Activated naive CD4-positive, alpha-beta T cell treated with anti-CD3 and anti-CD28 coated beads, Interleukin-2, amount 10 ng/mL, durations not matched to agents 7 days and 5 days (primary cell): ENCODE measurements around the gene ELMO1.

Source experiments
- CTCF ChIA-PET: fragments of 350-600 bp; sonication (Branson Sonifier 250); formaldehyde crosslinking; loops from one replicate; lab custom pipeline; 2021; ENCODE audit warnings: antibody characterized with exemption; lab: Charles Lee
- DNase-seq: peaks from one replicate; pipeline ENCODE4 v3.0.0-alpha.2; 2020
- H3K27ac Mint-ChIP-seq: one replicate; pipeline ENCODE4 v1.8.0; 2021; ENCODE audit warnings: mild to moderate bottlenecking, moderate library complexity, mixed read lengths
- H3K27me3 Mint-ChIP-seq: one replicate; pipeline ENCODE4 v1.8.0; 2021; ENCODE audit warnings: mild to moderate bottlenecking, mixed read lengths
- H3K36me3 Mint-ChIP-seq: one replicate; pipeline ENCODE4 v1.8.0; 2021; ENCODE audit warnings: mixed read lengths
- H3K4me1 Mint-ChIP-seq: one replicate; pipeline ENCODE4 v1.8.0; 2021; ENCODE audit warnings: mixed read lengths
- H3K4me3 Mint-ChIP-seq: one replicate; pipeline ENCODE4 v1.8.0; 2021; ENCODE audit warnings: mild to moderate bottlenecking, moderate library complexity, mixed read lengths
- H3K9me3 Mint-ChIP-seq: one replicate; pipeline ENCODE4 v1.8.0; 2021; ENCODE audit warnings: mixed read lengths

Gene ELMO1

DNA sequence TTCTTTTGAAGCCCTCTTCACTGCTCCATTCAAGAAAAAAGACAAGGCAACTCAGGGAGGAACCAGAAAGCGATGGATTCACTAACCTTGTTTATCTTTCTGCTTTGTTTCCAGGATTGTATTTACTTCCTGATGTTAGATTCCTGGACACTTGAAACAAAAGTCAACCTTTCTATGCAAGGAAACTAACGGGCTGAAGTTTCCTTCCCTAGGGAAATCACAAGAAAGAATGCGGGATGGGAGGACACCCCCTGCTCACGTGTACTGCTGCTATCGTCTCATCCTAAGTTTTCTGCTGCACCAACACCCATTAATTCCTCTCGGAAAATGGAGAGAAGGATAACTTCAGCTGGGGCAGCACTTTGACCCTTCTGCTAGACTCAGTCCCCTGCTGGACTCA lies 50.3 kb downstream of the ELMO1 start:
- CTCF ChIA-PET = no interaction called here

DNA sequence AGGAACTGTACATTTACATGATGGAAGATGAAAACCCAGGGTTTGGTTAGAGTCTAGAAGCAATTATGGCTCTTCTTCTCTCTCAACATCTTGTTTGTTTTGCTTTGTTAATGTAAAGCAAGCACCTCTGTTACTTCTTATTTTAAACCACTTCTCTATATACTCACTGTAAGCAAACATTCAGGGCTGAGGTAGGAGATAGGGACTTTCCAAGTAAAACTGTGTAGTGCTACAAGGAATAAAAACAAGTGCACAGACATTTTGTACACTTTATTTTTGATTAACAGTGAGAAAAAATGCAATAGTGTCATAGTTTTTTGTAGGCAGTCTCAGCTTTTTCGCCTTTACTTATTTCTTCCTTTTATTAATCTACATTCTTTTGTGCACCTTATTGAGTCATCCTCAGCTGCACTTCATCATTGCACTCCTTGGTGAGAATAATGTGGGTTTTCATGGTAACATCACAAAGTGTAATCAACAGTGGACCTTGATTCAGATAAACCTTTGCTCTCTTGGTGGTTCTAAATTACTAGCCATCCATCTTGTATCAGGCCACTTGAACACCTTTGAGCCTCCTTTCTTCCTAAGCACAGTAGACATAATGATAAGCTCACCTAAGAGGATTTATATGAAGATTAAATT lies 52.9 kb downstream of the ELMO1 start:
- Mint-ChIP-seq H3K27ac (no peak overlapping the region), H3K4me3 (no peak overlapping the region), H3K4me1 (peaks cover 33% of the 10 kb centered on the region), H3K27me3 (no peaks in the 10 kb centered on the region), H3K9me3 (peaks cover 2% of the 10 kb centered on the region), H3K36me3 (peaks cover 7% of the 10 kb centered on the region)
- CTCF ChIA-PET = interaction anchor here (1.0 kb wide), 1 partner anchor 42 kb away, joined by 3 read pairs; no protein-coding TSS in a partner anchor
- no peak for DNase-seq

More for the DNA sequence above, 50.3 kb downstream of the ELMO1 start:
- no peaks in the 10 kb centered on the region for H3K27me3 Mint-ChIP-seq
- H3K4me1 Mint-ChIP-seq = peaks cover 16% of the 10 kb centered on the region
- DNase-seq = no peak
- no peak overlapping the region for H3K27ac Mint-ChIP-seq
- no peak overlapping the region for H3K4me3 Mint-ChIP-seq
- H3K9me3 Mint-ChIP-seq = peaks cover 22% of the 10 kb centered on the region
- H3K36me3 Mint-ChIP-seq = peaks cover 26% of the 10 kb centered on the region

DNA sequence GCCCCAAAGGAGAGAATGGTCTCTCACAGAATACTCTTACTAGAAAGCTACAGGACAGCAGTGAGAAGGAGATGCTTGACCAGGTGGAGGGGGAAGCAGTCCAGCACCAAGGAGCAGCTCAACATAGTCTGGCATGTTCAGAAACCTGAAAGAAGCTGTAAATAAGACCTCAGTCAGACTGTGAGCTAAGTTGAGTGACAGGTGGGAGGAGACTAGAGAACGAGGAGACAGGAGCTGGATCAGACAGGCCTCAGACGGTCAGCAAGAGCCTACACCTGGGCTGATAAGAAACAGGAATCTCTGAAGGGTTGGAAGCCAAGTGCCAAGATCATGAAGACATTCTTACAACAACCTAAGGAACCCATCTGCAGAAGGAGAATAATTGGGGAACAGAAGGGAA lies 54.5 kb downstream of the ELMO1 start:
- H3K36me3 Mint-ChIP-seq = peaks cover 4% of the 10 kb centered on the region
- H3K4me3 Mint-ChIP-seq = no peak overlapping the region
- peaks cover 32% of the 10 kb centered on the region for H3K4me1 Mint-ChIP-seq
- no peak for DNase-seq
- H3K27me3 Mint-ChIP-seq = no peaks in the 10 kb centered on the region
- H3K9me3 Mint-ChIP-seq = no peaks in the 10 kb centered on the region
- CTCF ChIA-PET = interaction anchor here (1.3 to 1.5 kb wide), 2 partner anchors 9 to 41 kb away, joined by 3 to 4 read pairs; no protein-coding TSS in a partner anchor
- H3K27ac Mint-ChIP-seq = no peak overlapping the region

DNA sequence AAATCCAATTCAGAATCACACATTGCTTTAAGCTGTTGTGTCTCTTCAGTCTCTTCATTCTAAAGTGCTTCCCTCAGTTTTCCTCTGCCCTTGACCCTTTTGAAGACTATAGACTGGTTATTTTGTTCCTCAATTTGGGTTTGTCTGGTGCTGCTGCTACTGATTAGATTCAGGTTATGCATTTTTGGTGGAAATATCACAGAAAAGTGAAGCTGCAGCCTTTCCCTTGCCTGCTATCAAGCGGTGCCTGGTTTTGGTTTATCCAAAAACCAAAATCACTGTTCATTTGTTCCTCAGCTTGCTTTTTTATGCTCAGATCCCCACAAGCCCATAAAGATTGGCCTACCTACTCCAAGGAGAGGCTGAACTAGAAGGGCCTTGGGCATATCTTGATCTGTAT lies 55.2 kb downstream of the ELMO1 start:
- Mint-ChIP-seq H3K27ac (no peak overlapping the region), H3K27me3 (no peaks in the 10 kb centered on the region), H3K4me1 (peaks cover 35% of the 10 kb centered on the region), H3K4me3 (no peak overlapping the region), H3K36me3 (peaks cover 4% of the 10 kb centered on the region), H3K9me3 (no peaks in the 10 kb centered on the region)
- CTCF ChIA-PET = interaction anchor here (1.3 to 1.5 kb wide), 2 partner anchors 9 to 40 kb away, joined by 3 to 4 read pairs; no protein-coding TSS in a partner anchor
- DNase-seq = no peak

DNA sequence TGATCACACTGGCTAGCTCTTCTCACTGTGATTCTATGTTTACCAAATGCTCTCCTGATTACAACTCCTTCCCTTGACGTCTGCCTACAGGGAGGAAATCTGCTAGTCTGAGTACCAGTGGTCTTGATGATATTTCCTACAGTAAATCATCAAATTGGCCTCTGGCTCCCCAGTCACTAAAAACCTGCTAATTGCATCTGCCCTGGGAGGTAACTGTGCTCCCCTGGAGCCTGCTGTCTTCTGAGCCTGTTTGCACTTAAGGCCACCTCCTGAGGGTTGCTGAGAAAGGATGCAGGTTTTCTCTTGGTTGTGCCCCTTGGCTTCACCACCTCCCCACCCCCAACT lies 56.0 kb downstream of the ELMO1 start:
- Mint-ChIP-seq H3K9me3 (no peaks in the 10 kb centered on the region), H3K36me3 (peaks cover 6% of the 10 kb centered on the region), H3K27me3 (no peaks in the 10 kb centered on the region), H3K4me3 (no peak overlapping the region), H3K27ac (no peak overlapping the region), H3K4me1 (peaks cover 35% of the 10 kb centered on the region)
- CTCF ChIA-PET = interaction anchor here (1.5 kb wide), 1 partner anchor 39 kb away, joined by 3 read pairs; no protein-coding TSS in a partner anchor
- no peak for DNase-seq

DNA sequence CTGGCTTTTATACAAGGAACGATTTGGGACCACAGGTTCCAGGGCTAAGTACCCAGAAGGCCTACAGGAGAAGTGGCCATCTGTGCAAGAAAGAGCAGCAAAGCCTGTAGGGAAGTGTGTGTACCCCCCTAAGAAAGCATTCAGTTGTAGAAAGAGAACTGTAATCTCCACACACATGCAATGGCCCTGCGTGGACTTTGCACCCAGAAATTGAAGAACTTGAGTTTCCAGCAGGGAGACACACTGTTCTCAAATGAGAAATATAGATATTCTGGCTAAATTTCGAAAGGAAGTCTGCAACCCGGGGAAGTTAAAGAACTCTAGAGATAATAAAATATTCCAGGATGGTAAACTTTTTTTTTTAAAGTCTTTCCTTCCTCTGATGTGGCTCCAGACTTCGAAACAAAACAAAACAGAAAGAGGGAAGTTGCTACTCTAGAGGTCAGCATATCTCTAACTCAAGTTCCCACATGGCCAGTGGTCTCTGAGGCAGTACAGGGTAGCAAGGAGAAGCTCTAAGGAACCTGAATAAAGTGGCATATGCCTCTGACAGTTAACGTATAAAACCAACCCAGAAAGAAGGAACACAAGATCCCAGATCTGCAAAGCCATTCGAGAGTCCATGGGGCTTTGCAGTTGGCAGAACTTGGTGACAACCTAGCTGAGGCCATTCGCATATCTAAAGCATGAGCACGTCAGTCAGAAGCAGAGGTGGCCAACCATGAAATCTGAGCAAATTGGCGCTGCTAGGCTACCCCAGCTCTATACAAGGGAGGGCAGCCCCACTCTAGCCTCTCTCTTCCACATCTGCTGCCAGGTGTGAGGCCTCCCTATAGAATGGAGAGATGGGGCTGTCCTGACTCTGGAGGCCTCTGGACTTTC lies 56.6 kb downstream of the ELMO1 start:
- Mint-ChIP-seq H3K9me3 (no peaks in the 10 kb centered on the region), H3K4me3 (no peak overlapping the region), H3K4me1 (peaks cover 35% of the 10 kb centered on the region), H3K27ac (peak overlapping the region; percentile 4), H3K27me3 (no peaks in the 10 kb centered on the region), H3K36me3 (peaks cover 6% of the 10 kb centered on the region)
- DNase-seq = no peak
- CTCF ChIA-PET = no interaction called here

DNA sequence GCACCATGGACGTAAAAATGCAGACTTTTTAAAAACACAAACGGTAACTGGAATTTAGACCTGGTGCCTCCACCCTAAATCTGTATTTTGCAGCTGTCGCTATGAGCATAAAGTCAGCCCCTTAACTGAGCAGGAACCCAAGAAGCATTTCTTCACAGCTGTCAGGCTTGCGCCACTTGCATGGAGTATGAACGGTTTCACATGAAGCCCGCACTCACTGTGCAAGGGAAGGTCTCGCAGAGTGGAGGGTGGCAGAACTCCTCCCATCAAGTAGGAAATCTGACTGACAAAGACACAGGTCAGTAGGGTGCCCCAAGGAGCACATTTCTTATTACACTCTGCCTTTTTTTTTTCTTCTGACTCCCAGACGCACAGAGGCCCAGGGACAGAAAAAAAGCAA lies 58.5 kb downstream of the ELMO1 start:
- Mint-ChIP-seq H3K4me3 (no peak overlapping the region), H3K27ac (no peak overlapping the region), H3K36me3 (peaks cover 6% of the 10 kb centered on the region), H3K4me1 (peaks cover 28% of the 10 kb centered on the region), H3K9me3 (no peaks in the 10 kb centered on the region), H3K27me3 (no peaks in the 10 kb centered on the region)
- DNase-seq = no peak
- CTCF ChIA-PET = no interaction called here

DNA sequence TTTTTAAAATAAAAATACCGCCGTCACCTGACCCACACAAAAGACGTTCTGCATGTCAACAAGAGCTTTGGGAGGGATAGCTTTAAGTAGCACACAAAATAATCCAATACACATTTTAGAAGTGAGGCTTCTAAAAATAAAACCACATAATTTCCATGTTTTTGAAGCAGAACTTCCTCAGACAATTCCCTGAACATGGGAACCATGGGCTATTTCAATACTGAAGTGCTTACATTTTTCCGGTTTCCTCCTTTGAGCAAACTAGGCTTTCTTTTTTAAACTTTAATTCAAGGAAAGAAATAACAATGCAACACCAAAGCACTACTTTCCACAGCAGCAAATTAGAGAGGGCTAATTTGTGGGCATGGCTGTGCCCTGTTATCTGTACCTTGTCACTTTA lies 59.9 kb downstream of the ELMO1 start:
- no peaks in the 10 kb centered on the region for H3K9me3 Mint-ChIP-seq
- H3K4me3 Mint-ChIP-seq = no peak overlapping the region
- no peaks in the 10 kb centered on the region for H3K27me3 Mint-ChIP-seq
- H3K4me1 Mint-ChIP-seq = peaks cover 30% of the 10 kb centered on the region
- H3K27ac Mint-ChIP-seq = no peak overlapping the region
- DNase-seq = no peak
- H3K36me3 Mint-ChIP-seq = peaks cover 6% of the 10 kb centered on the region
- CTCF ChIA-PET = no interaction called here

DNA sequence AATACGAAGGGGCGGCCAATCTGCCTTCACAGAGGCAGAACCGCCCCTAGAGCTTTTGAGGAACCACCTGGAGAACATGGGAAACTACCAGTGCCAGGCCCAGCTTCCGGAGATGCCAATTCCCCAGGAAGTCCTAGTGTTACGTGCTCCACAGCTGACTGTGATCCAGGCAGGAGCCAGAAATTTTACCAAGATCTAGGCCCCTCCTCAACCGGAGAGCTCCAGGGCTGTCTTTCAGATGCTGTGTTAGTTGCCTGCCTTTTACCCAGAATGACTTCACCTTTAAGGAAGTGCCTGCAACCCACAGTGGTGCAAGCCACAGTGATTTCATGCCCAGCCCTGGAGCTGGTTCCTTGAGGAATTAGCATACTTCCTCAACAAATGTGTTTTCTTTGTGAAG lies 62.9 kb downstream of the ELMO1 start:
- Mint-ChIP-seq H3K9me3 (no peaks in the 10 kb centered on the region), H3K27ac (no peak overlapping the region), H3K36me3 (peaks cover 4% of the 10 kb centered on the region), H3K27me3 (no peaks in the 10 kb centered on the region), H3K4me3 (no peak overlapping the region), H3K4me1 (peaks cover 13% of the 10 kb centered on the region)
- CTCF ChIA-PET = interaction anchor here (0.5 to 1.5 kb wide), 4 partner anchors 12 to 186 kb away, joined by 3 to 4 read pairs (median 4); no protein-coding TSS in a partner anchor
- no peak for DNase-seq

DNA sequence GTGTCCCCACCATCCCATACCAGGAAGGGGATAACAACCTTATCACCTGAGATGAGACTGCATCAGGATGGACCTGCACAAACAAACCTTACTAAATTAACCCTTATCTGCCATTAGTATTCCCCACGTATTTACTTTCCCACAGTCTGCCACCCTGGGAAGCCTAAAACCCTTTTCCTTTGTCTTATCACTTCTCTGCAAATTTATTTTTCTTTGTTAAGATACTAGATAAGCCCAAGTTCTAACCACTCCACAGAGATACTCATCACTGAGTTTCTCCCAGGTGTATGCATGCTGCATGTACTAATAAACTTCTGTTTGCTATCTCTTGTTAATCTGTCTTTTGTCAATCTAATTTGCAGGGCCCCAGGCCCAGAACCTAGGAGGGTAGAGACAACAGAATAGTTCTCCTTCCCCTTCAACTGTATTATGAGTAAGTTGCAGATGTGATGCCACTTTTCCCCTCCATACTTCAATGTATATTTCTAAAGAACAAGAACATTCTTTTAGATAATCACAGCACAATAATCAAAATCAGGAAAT lies 66.0 kb downstream of the ELMO1 start:
- Mint-ChIP-seq H3K27ac (no peak overlapping the region), H3K4me3 (no peak overlapping the region), H3K9me3 (peaks cover 11% of the 10 kb centered on the region), H3K4me1 (peaks cover 10% of the 10 kb centered on the region), H3K36me3 (peaks cover 18% of the 10 kb centered on the region), H3K27me3 (no peaks in the 10 kb centered on the region)
- CTCF ChIA-PET = no interaction called here
- DNase-seq = no peak

DNA sequence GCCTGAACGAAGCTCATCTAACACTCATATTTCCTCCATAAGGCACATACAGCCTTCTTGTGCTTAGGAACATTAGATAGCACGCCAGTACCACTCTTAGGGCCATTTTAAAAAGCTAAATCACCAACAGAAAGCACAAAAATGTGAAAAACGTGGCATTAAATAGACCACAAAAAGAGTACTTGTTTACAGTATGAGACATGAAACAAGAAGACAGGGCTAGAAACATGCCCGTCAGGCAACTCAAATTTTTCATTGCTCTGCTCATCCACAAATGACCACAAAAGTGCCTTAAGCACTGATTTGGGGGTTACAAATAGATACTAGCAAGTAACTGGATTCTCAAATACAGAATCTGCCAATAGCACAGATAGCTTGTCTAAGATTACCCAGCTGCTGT lies 67.8 kb downstream of the ELMO1 start:
- DNase-seq = no peak
- H3K27me3 Mint-ChIP-seq = no peaks in the 10 kb centered on the region
- H3K27ac Mint-ChIP-seq = no peak overlapping the region
- peaks cover 27% of the 10 kb centered on the region for H3K9me3 Mint-ChIP-seq
- H3K4me1 Mint-ChIP-seq = peaks cover 9% of the 10 kb centered on the region
- peaks cover 31% of the 10 kb centered on the region for H3K36me3 Mint-ChIP-seq
- CTCF ChIA-PET = no interaction called here
- H3K4me3 Mint-ChIP-seq = no peak overlapping the region

DNA sequence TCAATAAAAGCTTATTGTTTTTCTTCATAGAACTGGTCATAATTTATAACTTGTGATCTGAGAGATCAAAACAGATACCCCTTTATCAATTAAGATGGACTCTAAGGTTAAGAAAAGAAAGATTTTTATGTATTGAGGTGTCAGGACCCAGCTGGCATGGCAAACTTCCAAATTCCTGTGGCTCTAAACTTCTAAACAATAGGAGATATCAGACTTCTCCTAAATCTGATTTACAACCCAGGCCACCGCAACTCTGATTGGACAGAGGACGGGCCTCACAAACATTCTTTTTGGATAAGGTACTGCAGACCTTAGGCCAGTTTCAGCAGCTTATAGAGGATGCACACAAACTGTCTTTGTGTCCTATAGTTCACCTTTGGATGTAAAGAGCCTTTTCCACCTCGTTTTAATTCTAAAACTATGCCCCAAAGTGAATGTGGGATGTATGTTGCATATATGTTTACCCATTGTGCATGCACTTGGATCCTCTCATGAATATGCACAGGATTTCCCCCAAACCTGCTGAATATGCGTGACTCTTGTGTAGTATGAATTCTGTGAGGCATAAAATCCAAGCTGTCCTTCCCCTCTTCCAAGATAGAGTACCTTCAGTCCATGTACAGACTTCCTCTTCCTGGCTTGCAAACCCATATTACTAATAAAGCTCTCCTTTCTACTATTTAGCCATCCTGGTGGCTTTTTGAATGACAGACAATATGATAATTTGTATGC lies 69.0 kb downstream of the ELMO1 start:
- Mint-ChIP-seq H3K36me3 (peaks cover 35% of the 10 kb centered on the region), H3K27me3 (no peaks in the 10 kb centered on the region), H3K4me3 (no peak overlapping the region), H3K27ac (no peak overlapping the region), H3K4me1 (peaks cover 7% of the 10 kb centered on the region), H3K9me3 (peaks cover 30% of the 10 kb centered on the region)
- CTCF ChIA-PET = no interaction called here
- no peak for DNase-seq

DNA sequence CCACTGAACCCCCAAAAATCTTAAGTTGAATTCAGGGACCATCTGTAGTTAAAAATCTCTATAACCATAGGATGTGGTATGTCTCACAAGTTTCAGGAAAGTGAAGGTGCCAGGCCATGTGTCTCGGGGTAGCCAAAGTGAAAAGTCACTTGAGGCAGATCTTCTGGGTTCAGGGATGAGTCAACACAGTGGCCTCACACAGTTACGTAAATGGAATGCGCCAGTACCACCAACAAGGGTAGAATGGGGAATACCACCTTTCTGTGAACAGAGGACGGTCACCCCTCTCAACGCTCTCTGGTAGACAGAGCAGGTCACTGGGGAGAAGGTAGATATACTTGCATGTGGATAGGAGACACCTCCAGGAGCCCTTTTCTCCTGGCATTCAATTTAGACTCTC lies 71.4 kb downstream of the ELMO1 start:
- peak overlapping the region; percentile 7 for H3K27ac Mint-ChIP-seq
- peaks cover 41% of the 10 kb centered on the region for H3K36me3 Mint-ChIP-seq
- no peak overlapping the region for H3K4me3 Mint-ChIP-seq
- no peaks in the 10 kb centered on the region for H3K27me3 Mint-ChIP-seq
- CTCF ChIA-PET = no interaction called here
- H3K4me1 Mint-ChIP-seq = peaks cover 7% of the 10 kb centered on the region
- H3K9me3 Mint-ChIP-seq = peaks cover 30% of the 10 kb centered on the region
- no peak for DNase-seq

DNA sequence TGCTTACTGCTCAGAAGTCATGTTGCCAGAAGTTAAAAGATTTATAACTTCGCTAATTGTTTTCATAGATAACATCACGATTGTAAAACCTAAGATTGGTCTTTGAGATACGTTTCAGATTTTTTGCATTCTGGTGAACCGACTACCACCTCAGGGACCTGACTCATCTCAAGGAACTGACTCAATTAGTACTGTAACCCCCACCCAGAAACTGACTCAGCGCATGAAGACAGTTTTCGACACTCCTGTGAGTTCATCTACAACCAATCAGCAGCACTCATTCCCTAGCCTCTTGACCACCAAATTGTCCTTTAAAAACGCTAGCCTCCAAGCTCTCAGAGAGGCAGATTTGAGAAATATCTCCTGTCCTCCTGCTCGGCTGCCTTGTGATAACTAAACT lies 72.3 kb downstream of the ELMO1 start:
- H3K27me3 Mint-ChIP-seq = no peaks in the 10 kb centered on the region
- CTCF ChIA-PET = no interaction called here
- no peak for DNase-seq
- no peak overlapping the region for H3K27ac Mint-ChIP-seq
- peaks cover 30% of the 10 kb centered on the region for H3K9me3 Mint-ChIP-seq
- no peak overlapping the region for H3K4me3 Mint-ChIP-seq
- H3K36me3 Mint-ChIP-seq = peaks cover 41% of the 10 kb centered on the region
- peaks cover 7% of the 10 kb centered on the region for H3K4me1 Mint-ChIP-seq
